ENCODE measurements around the gene ZNF385B.

- TF ChIP-seq USF1 (IDR thresholded peaks at IDR 0.05) (no peak), CREB1 (IDR thresholded peaks at IDR 0.05; ENCODE audit: low read depth) (no peak), CEBPB (IDR thresholded peaks at IDR 0.05) (no peak)
Measured at GRCh38 chr2:179771791-179772190, 89.6 kb downstream of the ZNF385B start.

Data from Ishikawa (cell line).